Testis (tissue), 2 donors: ENCODE results near the gene CD3E.
"Not testable (repeated sequence)": the region's sequence is repeated elsewhere in the genome, so short reads cannot be mapped to it uniquely, and the experiment has no call there.

ENCODE experiments used
- POLR2A ChIP-seq: fragments of 450-650 bp; IDR thresholded peaks from one replicate; pipeline ENCODE4 v1.6.1; 2017; ENCODE audit warnings: antibody characterized with exemption, mild to moderate bottlenecking, moderate library complexity
- TF ChIP-seq, protein P1 (sequence below), 3 experiments: fragments of 450-650 bp in 2 of 3; fragments of 200-600 bp in 1 of 3; sonication (generic) in 1 of 3; IDR thresholded peaks; one replicate each; pipeline ENCODE4 v1.5.1; 2016 to 2019; ENCODE audit warnings: antibody characterized with exemption in 3 of 3, mild to moderate bottlenecking in 2 of 3, moderate library complexity in 1 of 3

DNA sequence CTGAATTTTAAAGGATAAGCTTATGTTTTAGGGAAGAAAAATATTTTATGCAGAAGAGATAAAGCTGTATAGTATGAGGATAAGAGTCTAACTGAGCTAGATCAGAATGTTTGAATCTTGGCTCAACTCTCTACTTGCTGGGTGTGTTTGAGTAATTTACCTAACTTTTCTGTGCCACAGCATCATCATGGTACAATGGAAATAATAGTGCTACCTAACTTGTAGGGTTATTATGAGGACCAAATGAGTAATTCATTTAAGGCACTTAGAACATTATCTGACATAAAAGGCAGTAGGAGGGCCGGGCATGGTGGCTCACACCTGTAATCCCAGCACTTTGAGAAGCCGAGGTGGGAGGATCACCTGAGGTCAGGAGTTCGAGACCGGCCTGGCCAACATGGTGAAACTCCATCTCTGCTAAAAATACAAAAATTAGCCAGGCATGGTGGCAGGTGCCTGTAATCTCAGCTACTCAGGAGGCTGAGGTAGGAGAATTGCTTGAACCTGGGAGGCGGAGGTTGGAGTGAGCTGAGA, 4.5 kb downstream of the CD3E start:
- TF ChIP-seq, protein P1, sequence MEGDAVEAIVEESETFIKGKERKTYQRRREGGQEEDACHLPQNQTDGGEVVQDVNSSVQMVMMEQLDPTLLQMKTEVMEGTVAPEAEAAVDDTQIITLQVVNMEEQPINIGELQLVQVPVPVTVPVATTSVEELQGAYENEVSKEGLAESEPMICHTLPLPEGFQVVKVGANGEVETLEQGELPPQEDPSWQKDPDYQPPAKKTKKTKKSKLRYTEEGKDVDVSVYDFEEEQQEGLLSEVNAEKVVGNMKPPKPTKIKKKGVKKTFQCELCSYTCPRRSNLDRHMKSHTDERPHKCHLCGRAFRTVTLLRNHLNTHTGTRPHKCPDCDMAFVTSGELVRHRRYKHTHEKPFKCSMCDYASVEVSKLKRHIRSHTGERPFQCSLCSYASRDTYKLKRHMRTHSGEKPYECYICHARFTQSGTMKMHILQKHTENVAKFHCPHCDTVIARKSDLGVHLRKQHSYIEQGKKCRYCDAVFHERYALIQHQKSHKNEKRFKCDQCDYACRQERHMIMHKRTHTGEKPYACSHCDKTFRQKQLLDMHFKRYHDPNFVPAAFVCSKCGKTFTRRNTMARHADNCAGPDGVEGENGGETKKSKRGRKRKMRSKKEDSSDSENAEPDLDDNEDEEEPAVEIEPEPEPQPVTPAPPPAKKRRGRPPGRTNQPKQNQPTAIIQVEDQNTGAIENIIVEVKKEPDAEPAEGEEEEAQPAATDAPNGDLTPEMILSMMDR (IDR thresholded peaks at IDR 0.05) = not testable (repeated sequence)
- not testable (repeated sequence) for TF ChIP-seq POLR2A
